Neural cell (in vitro differentiated cells): ENCODE results near the gene FAM135A. TPM values are rescaled to one million over a fixed set of nuclear protein-coding genes. Genes with fewer than 3 reads are reported as not detected.
"Not testable (repeated sequence)": the region's sequence is repeated elsewhere in the genome, so short reads cannot be mapped to it uniquely, and the experiment has no call there.

Source experiments
- H2AFZ ChIP-seq: fragments of 200-600, 300-800 bp; sonication (generic), shearing (Covaris generic); 2 replicates; pipeline ENCODE4 v1.6.0; 2014; ENCODE audit warnings: low read depth, mild to moderate bottlenecking, antibody characterized with exemption, low read length, moderate library complexity
- H3F3A ChIP-seq: fragments of 200-600 bp; shearing (Covaris generic); 2 replicates; pipeline ENCODE4 v1.6.1; 2016; ENCODE audit warnings: mild to moderate bottlenecking, moderate library complexity, mixed read lengths, antibody characterized with exemption, low read length; ENCODE audit not compliant: insufficient read depth, poor library complexity, severe bottlenecking
- H3K27ac ChIP-seq: fragments of 200-600, 300-800 bp; sonication (generic), shearing (Covaris generic); 2 replicates; pipeline ENCODE4 v1.5.1; 2014; ENCODE audit warnings: mild to moderate bottlenecking, low read length, moderate library complexity
- H3K27me3 ChIP-seq: fragments of 300-800, 200-600 bp; sonication (generic), shearing (Covaris generic); 2 replicates; pipeline ENCODE4 v1.6.0; 2014; ENCODE audit warnings: mild to moderate bottlenecking, low read depth, low read length, moderate library complexity; ENCODE audit not compliant: insufficient read depth
- H3K36me3 ChIP-seq: fragments of 300-800, 200-600 bp; sonication (generic), shearing (Covaris generic); 2 replicates; pipeline ENCODE4 v1.5.1; 2014; ENCODE audit warnings: mild to moderate bottlenecking, antibody characterized with exemption, low read length, moderate library complexity; ENCODE audit not compliant: insufficient read depth
- H3K4me2 ChIP-seq: fragments of 300-800, 200-600 bp; sonication (generic), shearing (Covaris generic); 2 replicates; pipeline ENCODE4 v1.6.0; 2014; ENCODE audit warnings: mild to moderate bottlenecking, low read length
- H3K4me3 ChIP-seq: fragments of 300-800, 200-600 bp; sonication (generic), shearing (Covaris generic); 2 replicates; pipeline ENCODE4 v1.5.1; 2014; ENCODE audit warnings: mild to moderate bottlenecking, low read length, moderate library complexity
- H3K79me2 ChIP-seq: fragments of 200-600 bp; shearing (Covaris generic); replicated peaks from 2 replicates; pipeline ENCODE4 v1.6.0; 2014; ENCODE audit warnings: mild to moderate bottlenecking, low read length, moderate library complexity; ENCODE audit not compliant: insufficient read depth
- H3K9ac ChIP-seq: fragments of 300-800, 200-600 bp; sonication (generic), shearing (Covaris generic); 2 replicates; pipeline ENCODE4 v1.6.1; 2016; ENCODE audit warnings: mild to moderate bottlenecking, low read length, mixed read lengths
- H3K9me2 ChIP-seq: fragments of 200-600 bp; shearing (Covaris generic); 2 replicates; pipeline ENCODE4 v1.6.1; 2016; ENCODE audit warnings: mild to moderate bottlenecking, low read length, mixed read lengths; ENCODE audit not compliant: insufficient read depth
- H3K9me3 ChIP-seq: fragments of 200-600, 300-800 bp; sonication (generic), shearing (Covaris generic); 2 replicates; pipeline ENCODE4 v1.6.1; 2016; ENCODE audit warnings: mild to moderate bottlenecking, mixed run types, low read length, moderate library complexity, mixed read lengths
- H4K20me1 ChIP-seq: fragments of 200-600 bp; shearing (Covaris generic); 2 replicates; pipeline ENCODE4 v1.6.1; 2016; ENCODE audit warnings: mild to moderate bottlenecking, mixed run types; ENCODE audit not compliant: insufficient read depth
- EP300 ChIP-seq: fragments of 450-650 bp; conservative IDR thresholded peaks from 2 replicates; pipeline ENCODE4 v1.6.1; 2014; ENCODE audit warnings: antibody characterized with exemption, mild to moderate bottlenecking, moderate library complexity; ENCODE audit not compliant: poor library complexity, severe bottlenecking
- EZH2 ChIP-seq: fragments of 200-600, 300-800 bp; shearing (Covaris generic), sonication (generic); IDR thresholded peaks from 2 replicates; pipeline ENCODE4 v1.6.1; 2014; ENCODE audit warnings: antibody characterized with exemption, low read length, borderline replicate concordance, mild to moderate bottlenecking; ENCODE audit not compliant: insufficient read depth, poor library complexity, severe bottlenecking
- MXI1 ChIP-seq: fragments of 450-650 bp; conservative IDR thresholded peaks from 2 replicates; pipeline ENCODE4 v1.6.1; 2014; ENCODE audit warnings: antibody characterized with exemption, mild to moderate bottlenecking; ENCODE audit not compliant: poor library complexity, severe bottlenecking
- POLR2AphosphoS5 ChIP-seq: IDR thresholded peaks from 2 replicates; pipeline ENCODE4 v1.6.1; 2012
- RAD21 ChIP-seq: fragments of 450-650 bp; conservative IDR thresholded peaks from 2 replicates; pipeline ENCODE4 v1.6.1; 2014; ENCODE audit warnings: antibody characterized with exemption, mild to moderate bottlenecking, moderate library complexity
- SMC3 ChIP-seq: fragments of 450-650 bp; conservative IDR thresholded peaks from 2 replicates; pipeline ENCODE4 v1.6.1; 2014; ENCODE audit warnings: antibody characterized with exemption, mild to moderate bottlenecking, moderate library complexity; ENCODE audit not compliant: poor library complexity
- TAF1 ChIP-seq: IDR thresholded peaks from 2 replicates; pipeline ENCODE4 v1.6.1; 2012; ENCODE audit warnings: low read depth
- polyA plus RNA-seq: library from polyadenylated mRNA; depleted of rRNA; stranded (reverse); fragments of >200 nt; gene quantifications from 2 replicates; pipeline ENCODE4 v1.2.3, GENCODE V29; 2014
- TF ChIP-seq, protein P1 (sequence below): fragments of 450-650 bp; IDR thresholded peaks from 2 replicates; pipeline ENCODE4 v1.5.1; 2014; ENCODE audit warnings: antibody characterized with exemption, mild to moderate bottlenecking, moderate library complexity; ENCODE audit not compliant: poor library complexity, severe bottlenecking
- TF ChIP-seq, protein P2 (sequence below): IDR thresholded peaks from 2 replicates; pipeline ENCODE4 v1.6.1; 2012; ENCODE audit warnings: borderline replicate concordance

FAM135A gene
- polyA plus RNA-seq, 1 donor from 2014 or later = 31.4 TPM

DNA sequence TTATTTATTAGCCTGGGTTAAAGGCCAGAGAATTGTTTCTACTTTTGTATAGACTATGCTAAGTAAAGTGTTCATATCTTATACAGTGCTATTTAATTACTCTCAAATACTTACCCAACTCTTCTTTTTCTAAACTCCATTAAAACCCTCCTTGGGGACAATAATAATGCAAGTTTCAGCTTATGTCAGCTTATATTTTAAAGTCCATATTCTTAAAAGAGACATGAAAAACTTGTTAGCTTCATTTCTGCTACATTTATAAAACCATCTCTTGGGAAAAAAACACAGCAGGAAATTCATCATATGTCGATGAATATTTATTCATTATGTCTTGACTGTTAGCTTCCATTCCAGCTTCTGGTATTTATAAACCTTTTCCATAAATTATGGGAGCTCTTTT lies 81.5 kb downstream of the FAM135A start:
- no peak overlapping the region for H3K4me2 ChIP-seq
- H3K79me2 ChIP-seq = no peaks in the 10 kb centered on the region
- no peak overlapping the region for H3K4me3 ChIP-seq
- no peaks in the 10 kb centered on the region for H3K27me3 ChIP-seq
- no peaks in the 10 kb centered on the region for H4K20me1 ChIP-seq
- H3K9ac ChIP-seq = no peak overlapping the region
- no peak overlapping the region for H2AFZ ChIP-seq
- no peaks in the 10 kb centered on the region for H3K9me3 ChIP-seq
- H3K36me3 ChIP-seq = no peaks in the 10 kb centered on the region
- no peaks in the 10 kb centered on the region for H3F3A ChIP-seq
- TF ChIP-seq, protein P1, sequence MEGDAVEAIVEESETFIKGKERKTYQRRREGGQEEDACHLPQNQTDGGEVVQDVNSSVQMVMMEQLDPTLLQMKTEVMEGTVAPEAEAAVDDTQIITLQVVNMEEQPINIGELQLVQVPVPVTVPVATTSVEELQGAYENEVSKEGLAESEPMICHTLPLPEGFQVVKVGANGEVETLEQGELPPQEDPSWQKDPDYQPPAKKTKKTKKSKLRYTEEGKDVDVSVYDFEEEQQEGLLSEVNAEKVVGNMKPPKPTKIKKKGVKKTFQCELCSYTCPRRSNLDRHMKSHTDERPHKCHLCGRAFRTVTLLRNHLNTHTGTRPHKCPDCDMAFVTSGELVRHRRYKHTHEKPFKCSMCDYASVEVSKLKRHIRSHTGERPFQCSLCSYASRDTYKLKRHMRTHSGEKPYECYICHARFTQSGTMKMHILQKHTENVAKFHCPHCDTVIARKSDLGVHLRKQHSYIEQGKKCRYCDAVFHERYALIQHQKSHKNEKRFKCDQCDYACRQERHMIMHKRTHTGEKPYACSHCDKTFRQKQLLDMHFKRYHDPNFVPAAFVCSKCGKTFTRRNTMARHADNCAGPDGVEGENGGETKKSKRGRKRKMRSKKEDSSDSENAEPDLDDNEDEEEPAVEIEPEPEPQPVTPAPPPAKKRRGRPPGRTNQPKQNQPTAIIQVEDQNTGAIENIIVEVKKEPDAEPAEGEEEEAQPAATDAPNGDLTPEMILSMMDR = no peak
- no peak for TF ChIP-seq MXI1
- TF ChIP-seq, protein P2, sequence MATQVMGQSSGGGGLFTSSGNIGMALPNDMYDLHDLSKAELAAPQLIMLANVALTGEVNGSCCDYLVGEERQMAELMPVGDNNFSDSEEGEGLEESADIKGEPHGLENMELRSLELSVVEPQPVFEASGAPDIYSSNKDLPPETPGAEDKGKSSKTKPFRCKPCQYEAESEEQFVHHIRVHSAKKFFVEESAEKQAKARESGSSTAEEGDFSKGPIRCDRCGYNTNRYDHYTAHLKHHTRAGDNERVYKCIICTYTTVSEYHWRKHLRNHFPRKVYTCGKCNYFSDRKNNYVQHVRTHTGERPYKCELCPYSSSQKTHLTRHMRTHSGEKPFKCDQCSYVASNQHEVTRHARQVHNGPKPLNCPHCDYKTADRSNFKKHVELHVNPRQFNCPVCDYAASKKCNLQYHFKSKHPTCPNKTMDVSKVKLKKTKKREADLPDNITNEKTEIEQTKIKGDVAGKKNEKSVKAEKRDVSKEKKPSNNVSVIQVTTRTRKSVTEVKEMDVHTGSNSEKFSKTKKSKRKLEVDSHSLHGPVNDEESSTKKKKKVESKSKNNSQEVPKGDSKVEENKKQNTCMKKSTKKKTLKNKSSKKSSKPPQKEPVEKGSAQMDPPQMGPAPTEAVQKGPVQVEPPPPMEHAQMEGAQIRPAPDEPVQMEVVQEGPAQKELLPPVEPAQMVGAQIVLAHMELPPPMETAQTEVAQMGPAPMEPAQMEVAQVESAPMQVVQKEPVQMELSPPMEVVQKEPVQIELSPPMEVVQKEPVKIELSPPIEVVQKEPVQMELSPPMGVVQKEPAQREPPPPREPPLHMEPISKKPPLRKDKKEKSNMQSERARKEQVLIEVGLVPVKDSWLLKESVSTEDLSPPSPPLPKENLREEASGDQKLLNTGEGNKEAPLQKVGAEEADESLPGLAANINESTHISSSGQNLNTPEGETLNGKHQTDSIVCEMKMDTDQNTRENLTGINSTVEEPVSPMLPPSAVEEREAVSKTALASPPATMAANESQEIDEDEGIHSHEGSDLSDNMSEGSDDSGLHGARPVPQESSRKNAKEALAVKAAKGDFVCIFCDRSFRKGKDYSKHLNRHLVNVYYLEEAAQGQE = no peak
- H3K9me2 ChIP-seq = no peaks in the 10 kb centered on the region
- no peak overlapping the region for H3K27ac ChIP-seq

DNA sequence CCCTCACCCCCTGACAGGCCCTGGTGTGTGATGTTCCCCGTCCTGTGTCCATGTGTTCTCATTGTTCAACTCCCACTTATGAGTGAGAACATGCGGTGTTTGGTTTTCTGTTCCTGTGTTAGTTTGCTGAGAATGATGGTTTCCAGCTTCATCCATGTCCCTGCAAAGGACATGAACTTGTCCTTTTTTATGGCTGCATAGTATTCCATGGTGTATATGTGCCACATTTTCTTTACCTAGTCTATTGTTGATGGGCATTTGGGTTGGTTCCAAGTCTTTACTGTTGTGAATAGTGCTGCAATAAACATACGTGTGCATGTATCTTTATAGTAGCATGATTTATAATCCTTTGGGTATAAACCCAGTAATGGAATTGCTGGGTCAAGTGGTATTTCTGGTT lies 82.5 kb downstream of the FAM135A start:
- H3K9ac ChIP-seq, H3K36me3 ChIP-seq, H3K27me3 ChIP-seq, H3F3A ChIP-seq, H2AFZ ChIP-seq, H3K9me2 ChIP-seq, H3K4me2 ChIP-seq, H3K4me3 ChIP-seq, H4K20me1 ChIP-seq, H3K79me2 ChIP-seq, H3K9me3 ChIP-seq, H3K27ac ChIP-seq: not testable (repeated sequence)

DNA sequence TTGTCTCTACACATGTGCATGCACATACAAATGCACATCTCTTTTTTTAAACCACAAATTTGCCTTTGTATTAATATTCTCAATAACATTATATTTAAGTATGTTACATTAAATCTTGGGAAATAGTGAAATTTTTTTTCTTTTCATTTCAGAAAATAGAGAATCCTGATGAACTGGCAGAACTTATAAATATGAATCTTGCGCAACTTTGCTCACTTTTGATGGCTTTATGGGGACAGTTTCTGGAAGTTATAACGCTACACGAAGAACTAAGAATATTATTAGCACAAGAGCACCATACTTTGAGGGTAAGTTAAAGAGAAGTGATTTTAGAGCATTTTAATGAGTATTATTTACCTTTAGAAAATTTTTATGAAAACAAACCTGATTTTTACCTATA lies 89.2 kb downstream of the FAM135A start:
- Histone ChIP-seq H3K4me2 (no peak overlapping the region), H3K27ac (no peak overlapping the region), H3K36me3 (peaks cover 6% of the 10 kb centered on the region), H3F3A (no peaks in the 10 kb centered on the region), H3K9me2 (no peaks in the 10 kb centered on the region), H4K20me1 (no peaks in the 10 kb centered on the region), H3K27me3 (no peaks in the 10 kb centered on the region), H3K79me2 (no peaks in the 10 kb centered on the region), H3K4me3 (no peak overlapping the region), H3K9me3 (peaks cover 5% of the 10 kb centered on the region), H2AFZ (no peak overlapping the region), H3K9ac (no peak overlapping the region)
- TF ChIP-seq MXI1 (no peak), EZH2 (no peak), EP300 (no peak), POLR2AphosphoS5 (no peak), RAD21 (no peak), SMC3 (no peak), TAF1 (no peak)
- TF ChIP-seq, protein P1 = no peak
- TF ChIP-seq, protein P2 = no peak
